Activated CD4-positive, alpha-beta T cell treated with anti-CD3 and anti-CD28 coated beads for 1 hour (primary cell): ENCODE results near the gene ZNF318.
A peak's percentile ranks its signal among the peaks of the same experiment; 100 is the strongest.
"Not testable (repeated sequence)": the region's sequence is repeated elsewhere in the genome, so short reads cannot be mapped to it uniquely, and the experiment has no call there.

ENCODE experiments used
- DNase-seq: peaks from one replicate; pipeline ENCODE4 v3.0.0-alpha.2; 2020

Gene ZNF318

GRCh38 chr6:43369174-43370002, at the start of gene ZNF318:
Gene ZNF318 (minus strand): TSS chr6:43369647. CDS start chr6:43369365, 282 bp downstream.
- peak; percentile 89 for DNase-seq

GRCh38 chr6:43416935-43417334, 47.5 kb upstream of the ZNF318 start:
- no peak for DNase-seq

GRCh38 chr6:43415275-43415674, 45.8 kb upstream of the ZNF318 start:
- DNase-seq, result not testable (repeated sequence)

- DNase-seq, result no peak
Observed at GRCh38 chr6:43413002-43413401, 43.6 kb upstream of the ZNF318 start.

GRCh38 chr6:43412541-43412940, 43.1 kb upstream of the ZNF318 start:
- DNase-seq, result no peak

GRCh38 chr6:43410776-43411175, 41.3 kb upstream of the ZNF318 start:
- not testable (repeated sequence) for DNase-seq

- no peak for DNase-seq
Observed at GRCh38 chr6:43408259-43408658, 38.8 kb upstream of the ZNF318 start.

GRCh38 chr6:43407296-43407695, 37.8 kb upstream of the ZNF318 start:
- DNase-seq, result no peak

GRCh38 chr6:43405354-43405753, 35.9 kb upstream of the ZNF318 start:
- no peak for DNase-seq

- DNase-seq, result no peak
Observed at GRCh38 chr6:43402820-43403219, 33.4 kb upstream of the ZNF318 start.

- DNase-seq, result no peak
Observed at GRCh38 chr6:43401730-43402129, 32.3 kb upstream of the ZNF318 start.

GRCh38 chr6:43399932-43400487, 30.6 kb upstream of the ZNF318 start:
- DNase-seq, result no peak

GRCh38 chr6:43396408-43397149, 27.1 kb upstream of the ZNF318 start:
- DNase-seq, result no peak

GRCh38 chr6:43395776-43396175, 26.3 kb upstream of the ZNF318 start:
- no peak for DNase-seq

GRCh38 chr6:43394982-43395381, 25.5 kb upstream of the ZNF318 start:
- DNase-seq, result no peak

- DNase-seq, result no peak
Observed at GRCh38 chr6:43393602-43394001, 24.2 kb upstream of the ZNF318 start.

- not testable (repeated sequence) for DNase-seq
Observed at GRCh38 chr6:43393133-43393532, 23.7 kb upstream of the ZNF318 start.

- DNase-seq, result no peak
Observed at GRCh38 chr6:43391440-43392031, 22.1 kb upstream of the ZNF318 start.

GRCh38 chr6:43390753-43391439, 21.4 kb upstream of the ZNF318 start:
- DNase-seq, result not testable (repeated sequence)

- no peak for DNase-seq
Observed at GRCh38 chr6:43389730-43390295, 20.4 kb upstream of the ZNF318 start.

GRCh38 chr6:43386492-43386891, 17.0 kb upstream of the ZNF318 start:
- no peak for DNase-seq

GRCh38 chr6:43383021-43383667, 13.7 kb upstream of the ZNF318 start:
- no peak for DNase-seq
